Body of pancreas (tissue), 4 donors: ENCODE results near the gene RHOV.

ENCODE experiments used
- CTCF ChIP-seq, 7 experiments: fragments of 450-650 bp in 4 of 7; fragments of 200-600 bp in 3 of 7; sonication (generic) in 3 of 7; IDR thresholded peaks; one replicate each; pipeline ENCODE4 v1.5.1; 2016 to 2019; ENCODE audit warnings: antibody characterized with exemption in 7 of 7
- POLR2A ChIP-seq, 3 donors: fragments of 450-650 bp; IDR thresholded peaks; one replicate each; pipeline ENCODE4 v1.6.1; 2016; ENCODE audit warnings: antibody characterized with exemption in 3 of 3, mild to moderate bottlenecking in 2 of 3

- no peak for TF ChIP-seq CTCF (IDR thresholded peaks at IDR 0.05)
- TF ChIP-seq POLR2A (IDR thresholded peaks at IDR 0.05): no peak
These were observed 35.9 kb upstream of the RHOV start for GRCh38 chr15:40909662-40910630.
